Mesenchymal stem cell (in vitro differentiated cells and primary cell): ENCODE data around the gene NREP.

Source experiments
- DNase-seq: peaks from one replicate; pipeline ENCODE4 v3.0.0-alpha.2; 2013
- H2AFZ ChIP-seq: one replicate; pipeline ENCODE4 v1.6.1; 2013; ENCODE audit warnings: low read depth, mild to moderate bottlenecking, control low read depth, inconsistent platforms, low read length, moderate library complexity
- H2AK5ac ChIP-seq: 2 replicates; pipeline ENCODE4 v1.6.1; 2013; ENCODE audit warnings: low read length, moderate library complexity, mild to moderate bottlenecking, inconsistent platforms; ENCODE audit not compliant: severe bottlenecking
- H2BK120ac ChIP-seq: one replicate; pipeline ENCODE4 v1.6.1; 2013; ENCODE audit warnings: low read depth, mild to moderate bottlenecking, inconsistent platforms, low read length, moderate library complexity
- H2BK12ac ChIP-seq, 2 experiments: one replicate each; pipeline ENCODE4 v1.6.1; 2013; ENCODE audit warnings: inconsistent platforms in 2 of 2, low read length in 2 of 2, mild to moderate bottlenecking in 2 of 2, moderate library complexity in 2 of 2, control low read depth in 1 of 2
- H2BK15ac ChIP-seq: one replicate; pipeline ENCODE4 v1.6.1; 2013; ENCODE audit warnings: mild to moderate bottlenecking, low read depth, inconsistent platforms; ENCODE audit not compliant: poor library complexity, severe bottlenecking
- H2BK5ac ChIP-seq: 2 replicates; pipeline ENCODE4 v1.6.1; 2013; ENCODE audit warnings: low read depth, mild to moderate bottlenecking, low read length, control low read depth, inconsistent platforms; ENCODE audit not compliant: poor library complexity, severe bottlenecking
- H3K14ac ChIP-seq, 2 experiments: one replicate each; pipeline ENCODE4 v1.6.1; 2013; ENCODE audit warnings: inconsistent platforms in 2 of 2, low read length in 2 of 2, control low read depth in 1 of 2, mild to moderate bottlenecking in 1 of 2, moderate library complexity in 1 of 2
- H3K18ac ChIP-seq, 2 experiments: one replicate each; pipeline ENCODE4 v1.6.1; 2013; ENCODE audit warnings: inconsistent platforms in 2 of 2, low read length in 2 of 2, control low read depth in 1 of 2, low read depth in 1 of 2, mild to moderate bottlenecking in 1 of 2
- H3K23ac ChIP-seq, 2 experiments: one replicate each; pipeline ENCODE4 v1.6.1; 2013; ENCODE audit warnings: inconsistent platforms in 2 of 2, low read length in 2 of 2, mild to moderate bottlenecking in 2 of 2, moderate library complexity in 2 of 2, control low read depth in 1 of 2
- H3K27ac ChIP-seq: 2 replicates; pipeline ENCODE4 v1.5.1; 2013; ENCODE audit warnings: mild to moderate bottlenecking, moderate library complexity, low read length, control low read depth, inconsistent platforms; ENCODE audit not compliant: poor library complexity, severe bottlenecking
- H3K27me3 ChIP-seq, 2 experiments: 2 replicates each; pipeline versions ENCODE4 v1.6.1 to v1.7.0; 2013; ENCODE audit warnings: low read length in 2 of 2, mild to moderate bottlenecking in 2 of 2, moderate library complexity in 2 of 2, control low read depth in 1 of 2, inconsistent platforms in 1 of 2; ENCODE audit not compliant: control insufficient read depth in 1 of 2, insufficient read depth in 1 of 2
- H3K36me3 ChIP-seq, 2 experiments: 2 replicates each; pipeline versions ENCODE4 v1.6.1 to v1.7.0; 2013; ENCODE audit warnings: low read length in 2 of 2, control low read depth in 1 of 2, inconsistent platforms in 1 of 2, low read depth in 1 of 2, mild to moderate bottlenecking in 1 of 2; ENCODE audit not compliant: insufficient read depth in 2 of 2, control insufficient read depth in 1 of 2
- H3K4ac ChIP-seq, 2 experiments: one replicate each; pipeline ENCODE4 v1.6.1; 2013; ENCODE audit warnings: inconsistent platforms in 2 of 2, low read length in 2 of 2, mild to moderate bottlenecking in 2 of 2, moderate library complexity in 2 of 2, control low read depth in 1 of 2, low read depth in 1 of 2
- H3K4me1 ChIP-seq: 2 replicates; pipeline ENCODE4 v1.6.1; 2013; ENCODE audit warnings: low read depth, low read length, control low read depth; ENCODE audit not compliant: control insufficient read depth, insufficient read depth
- H3K4me2 ChIP-seq: 2 replicates; pipeline ENCODE4 v1.6.1; 2013; ENCODE audit warnings: low read length, mild to moderate bottlenecking, inconsistent platforms; ENCODE audit not compliant: poor library complexity, severe bottlenecking
- H3K4me3 ChIP-seq, 2 experiments: 2 replicates each; pipeline versions ENCODE4 v1.5.1 to v1.7.0; 2013; ENCODE audit warnings: low read length in 2 of 2, mild to moderate bottlenecking in 2 of 2, control low read depth in 1 of 2, low read depth in 1 of 2; ENCODE audit not compliant: insufficient read depth in 1 of 2
- H3K79me1 ChIP-seq: replicated peaks from 2 replicates; pipeline ENCODE4 v1.6.1; 2013; ENCODE audit warnings: mild to moderate bottlenecking, control low read depth, low read length, inconsistent platforms; ENCODE audit not compliant: poor library complexity, severe bottlenecking
- H3K9ac ChIP-seq: 2 replicates; pipeline ENCODE4 v1.7.0; 2013; ENCODE audit warnings: mild to moderate bottlenecking, low read length, moderate library complexity
- H3K9me3 ChIP-seq: 2 replicates; pipeline ENCODE4 v1.7.0; 2013; ENCODE audit warnings: mild to moderate bottlenecking, low read length; ENCODE audit not compliant: control insufficient read depth
- H4K8ac ChIP-seq: one replicate; pipeline ENCODE4 v1.6.1; 2013; ENCODE audit warnings: inconsistent platforms, mild to moderate bottlenecking, low read length, moderate library complexity
- H4K91ac ChIP-seq: one replicate; pipeline ENCODE4 v1.6.1; 2013; ENCODE audit warnings: mild to moderate bottlenecking, low read length, inconsistent platforms
- WGBS: methylation state at CpG from one replicate; pipeline ENCODE4 v1.1.7; 2013; ENCODE audit warnings: mixed read lengths; 5-methylcytosine and 5-hydroxymethylcytosine counted together

The NREP gene

DNA sequence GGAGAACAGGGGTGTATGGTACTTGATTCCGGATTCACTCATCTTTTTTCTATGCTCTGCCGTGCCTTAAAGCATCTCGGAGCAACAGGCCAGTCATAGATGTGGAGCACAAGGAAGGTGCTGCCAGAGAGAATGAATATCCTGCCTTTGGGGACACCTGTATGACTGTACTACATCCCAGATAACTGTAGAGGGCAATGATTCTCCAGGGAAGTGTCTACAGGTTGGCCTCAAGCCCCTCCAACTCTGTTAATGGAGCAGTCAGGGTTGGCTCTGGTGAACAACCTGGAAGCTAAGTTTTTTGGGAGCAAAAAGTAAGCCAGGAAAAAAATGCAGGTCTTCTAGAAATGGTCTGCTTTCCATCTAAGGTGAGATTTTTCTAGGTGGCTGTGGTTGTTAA, 71.0 kb downstream of the NREP start:
- Histone ChIP-seq H2BK5ac (no peak overlapping the region), H2BK12ac (no peak overlapping the region), H3K27me3 (no peaks in the 10 kb centered on the region), H3K79me1 (no peaks in the 10 kb centered on the region), H2BK15ac (no peak overlapping the region), H3K14ac (no peak overlapping the region), H3K18ac (peak overlapping the region; percentile 5 to 72), H3K4me2 (no peak overlapping the region), H3K36me3 (no peaks in the 10 kb centered on the region), H3K4me1 (peaks cover 7% of the 10 kb centered on the region), H2BK120ac (no peak overlapping the region), H4K8ac (no peak overlapping the region), H3K4me3 (no peak overlapping the region), H3K4ac (no peak overlapping the region), H4K91ac (no peak overlapping the region), H2AFZ (no peak overlapping the region), H3K9ac (no peak overlapping the region), H3K9me3 (no peaks in the 10 kb centered on the region), H3K27ac (no peak overlapping the region), H3K23ac (no peak overlapping the region), H2AK5ac (no peak overlapping the region)
- 100% methylated on average over 3 of the region's 3 CpGs for WGBS
- no peak for DNase-seq

DNA sequence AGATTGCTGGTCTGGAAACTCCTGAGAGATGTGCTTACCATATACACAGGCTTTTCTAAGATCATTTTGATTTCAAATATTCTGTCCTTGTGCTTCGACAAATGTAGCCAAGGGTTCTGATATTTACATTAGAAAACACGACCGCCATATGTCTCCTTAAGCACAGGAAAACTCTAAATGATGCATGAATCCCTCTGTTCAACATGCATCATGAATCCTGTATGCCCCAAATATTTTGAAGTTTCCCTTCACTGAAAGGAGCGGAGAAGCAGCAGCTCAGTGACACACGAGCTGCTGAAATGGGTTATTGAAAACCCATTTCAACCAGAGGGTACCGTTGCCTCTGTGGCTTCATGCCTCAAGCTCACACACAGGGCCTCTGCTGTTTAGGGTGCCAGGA, 74.4 kb downstream of the NREP start:
- peak overlapping the region; percentile 37 to 55 for H3K18ac ChIP-seq
- H3K36me3 ChIP-seq, result no peaks in the 10 kb centered on the region
- peak overlapping the region; percentile 45 to 96 for H2BK12ac ChIP-seq
- no peaks in the 10 kb centered on the region for H3K27me3 ChIP-seq
- peak overlapping the region; percentile 63 for H2AK5ac ChIP-seq
- no peaks in the 10 kb centered on the region for H3K9me3 ChIP-seq
- no peak overlapping the region for H3K4me3 ChIP-seq
- H3K23ac ChIP-seq, result no peak overlapping the region
- no peak overlapping the region for H4K8ac ChIP-seq
- H2BK120ac ChIP-seq, result peak overlapping the region; percentile 0
- 96% methylated on average over 6 of the region's 6 CpGs for whole genome bisulfite sequencing
- H3K27ac ChIP-seq, result no peak overlapping the region
- no peak overlapping the region for H2AFZ ChIP-seq
- no peak overlapping the region for H3K4me2 ChIP-seq
- no peak overlapping the region for H3K14ac ChIP-seq
- H3K9ac ChIP-seq, result peak overlapping the region; percentile 86
- H2BK15ac ChIP-seq, result no peak overlapping the region
- H3K79me1 ChIP-seq, result no peaks in the 10 kb centered on the region
- H3K4me1 ChIP-seq, result peaks cover 10% of the 10 kb centered on the region
- no peak overlapping the region for H4K91ac ChIP-seq
- H3K4ac ChIP-seq, result peak overlapping the region; percentile 60 to 82
- no peak overlapping the region for H2BK5ac ChIP-seq
- DNase-seq, result no peak

DNA sequence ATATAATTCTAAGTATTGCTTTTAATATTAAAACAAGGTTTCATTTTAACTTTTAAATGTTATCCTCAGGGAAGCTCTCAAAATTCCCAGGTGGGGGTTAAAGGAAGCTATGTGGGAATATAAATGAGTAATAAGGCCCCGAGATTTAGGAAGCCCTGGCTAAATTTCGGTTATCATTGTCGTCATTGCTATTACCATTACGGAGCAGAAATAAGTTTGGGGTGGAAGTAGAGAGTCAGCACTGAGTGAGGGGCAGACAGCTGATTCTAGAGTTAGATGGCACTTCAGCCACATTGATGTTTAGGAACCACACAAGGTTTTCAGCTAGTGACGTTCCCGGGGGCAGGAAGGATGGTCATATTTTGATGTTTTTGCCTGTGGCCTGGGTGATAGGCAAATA, 74.9 kb downstream of the NREP start:
- peak overlapping the region in 1 of 2 experiments; percentile 50 for H3K4me3 ChIP-seq
- H3K36me3 ChIP-seq, result no peaks in the 10 kb centered on the region
- H3K4ac ChIP-seq, result no peak overlapping the region
- no peak overlapping the region for H3K14ac ChIP-seq
- H3K4me1 ChIP-seq, result peaks cover 10% of the 10 kb centered on the region
- H3K4me2 ChIP-seq, result no peak overlapping the region
- no peak for DNase-seq
- peak overlapping the region; percentile 86 for H3K9ac ChIP-seq
- peak overlapping the region; percentile 71 for H2BK120ac ChIP-seq
- 99% methylated on average over 4 of the region's 6 CpGs for WGBS
- peak overlapping the region in 1 of 2 experiments; percentile 94 for H2BK12ac ChIP-seq
- H3K18ac ChIP-seq, result peak overlapping the region; percentile 52 to 61
- H3K27ac ChIP-seq, result no peak overlapping the region
- H2BK5ac ChIP-seq, result no peak overlapping the region
- no peak overlapping the region for H2BK15ac ChIP-seq
- H3K9me3 ChIP-seq, result no peaks in the 10 kb centered on the region
- H4K8ac ChIP-seq, result no peak overlapping the region
- H3K23ac ChIP-seq, result no peak overlapping the region
- no peaks in the 10 kb centered on the region for H3K27me3 ChIP-seq
- H2AK5ac ChIP-seq, result peak overlapping the region; percentile 52
- H3K79me1 ChIP-seq, result no peaks in the 10 kb centered on the region
- no peak overlapping the region for H2AFZ ChIP-seq
- peak overlapping the region; percentile 37 for H4K91ac ChIP-seq

DNA sequence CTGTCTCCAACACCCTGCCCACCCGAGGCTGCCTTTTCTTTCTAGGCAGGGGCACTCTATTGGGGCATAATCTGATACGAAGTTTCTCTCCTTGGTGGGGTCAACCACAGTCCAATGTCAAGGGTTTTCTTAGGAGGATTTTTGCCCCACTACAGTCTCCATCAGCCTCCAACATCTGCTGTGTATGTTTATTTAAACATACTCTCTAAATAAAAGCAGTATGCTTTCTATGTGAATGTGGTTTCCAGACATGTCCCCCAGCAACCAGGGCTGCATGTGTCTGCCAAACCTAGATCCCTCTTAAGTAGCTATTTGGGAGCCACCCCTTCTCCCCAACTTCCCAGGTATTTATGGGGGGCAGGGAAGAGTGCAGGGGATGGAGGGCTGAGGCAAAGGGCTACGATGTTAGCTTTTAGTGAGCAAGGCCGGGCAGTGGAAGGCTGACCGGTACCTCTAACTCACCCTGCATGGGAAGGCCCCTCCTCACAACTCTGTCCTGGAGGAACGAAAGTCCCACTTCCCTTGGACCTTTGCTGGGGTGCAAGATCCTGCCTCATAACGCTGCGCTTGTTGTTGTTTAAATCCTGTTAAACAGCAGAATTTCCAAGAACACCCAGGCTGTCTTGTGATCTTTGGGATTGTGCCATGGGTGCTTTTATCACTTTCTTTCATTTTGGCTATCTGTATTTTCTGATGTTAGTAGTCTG, 75.4 kb downstream of the NREP start:
- Histone ChIP-seq H4K91ac (peak overlapping the region; percentile 12), H3K18ac (peak overlapping the region; percentile 65 to 95), H3K9me3 (no peaks in the 10 kb centered on the region), H2BK15ac (peak overlapping the region; percentile 57), H3K36me3 (no peaks in the 10 kb centered on the region), H2AFZ (peak overlapping the region; percentile 20), H3K4me1 (peaks cover 10% of the 10 kb centered on the region), H3K9ac (peak overlapping the region; percentile 86), H2BK12ac (peak overlapping the region; percentile 61 to 73), H3K27me3 (no peaks in the 10 kb centered on the region), H3K79me1 (no peaks in the 10 kb centered on the region), H3K4me3 (peak overlapping the region in 1 of 2 experiments; percentile 50), H2BK5ac (peak overlapping the region; percentile 34), H3K23ac (no peak overlapping the region), H4K8ac (peak overlapping the region; percentile 77), H2AK5ac (peak overlapping the region; percentile 11), H3K4me2 (no peak overlapping the region), H3K14ac (peak overlapping the region in 1 of 2 experiments; percentile 30), H2BK120ac (peak overlapping the region; percentile 57), H3K4ac (peak overlapping the region; percentile 5 to 62), H3K27ac (peak overlapping the region; percentile 97)
- DNase-seq, result no peak
- WGBS, result 92% methylated on average over 7 of the region's 8 CpGs
